K562 (cell line): Measurements from ENCODE around the gene NDRG3. TPM values are rescaled to one million over a fixed set of nuclear protein-coding genes. Genes with fewer than 3 reads are reported as not detected.

Experiments
- ATAC-seq: fragments of 200-7000 bp; cut with Tn5 transposase; 3 replicates; pipeline ENCODE4 v1.9.1; 2020; ENCODE audit warnings: moderate library complexity
- BruUV-seq: library from RNA; stranded (reverse); fragments of 400-500 nt; replicated peaks from 2 replicates; lab custom pipeline; 2021; lab: Mats Ljungman, UMichigan
- CTCF ChIA-PET: fragments of 300-600 bp; formaldehyde crosslinking; extraction: SDS; loops from one replicate; lab custom pipeline; 2021; ENCODE audit warnings: low intra/inter-chr PET ratio; lab: Yijun Ruan, JAX
- POLR2A ChIA-PET: fragments of 300-600, 350-650 bp; sonication (Branson Sonifier 250); formaldehyde crosslinking; extraction: SDS; loops from one replicate; lab custom pipeline; 2021; ENCODE audit warnings: antibody characterized with exemption, inconsistent platforms; lab: Yijun Ruan, JAX
- DNase-seq, 4 experiments: peaks; one replicate each; pipeline versions ENCODE4 v3.0.0 to v3.0.0-alpha.2; 2011 to 2018; ENCODE audit warnings: low spot score in 3 of 4, mixed read lengths in 3 of 4; ENCODE audit errors: extremely low read depth in 1 of 4
- FAIRE-seq: peaks from 2 replicates; lab custom pipeline; 2011; peaks lifted over from hg19 to GRCh38; lab: Jason Lieb, UNC
- H2AFZ ChIP-seq: 2 replicates; pipeline ENCODE4 v1.6.0; 2011; ENCODE audit warnings: low read depth, low read length, control low read depth, inconsistent platforms
- H3K27ac ChIP-seq: fragments of 200-600 bp; 3 replicates; pipeline ENCODE4 v1.8.0; 2011; ENCODE audit warnings: low read depth, mild to moderate bottlenecking, control low read depth, inconsistent platforms, low read length, moderate library complexity, mixed read lengths; ENCODE audit errors: extremely low read depth
- H3K27me3 ChIP-seq, 2 experiments: fragments of 300-600 bp in 1 of 2; 2 replicates in 1 of 2; 3 replicates in 1 of 2; pipeline versions ENCODE4 v1.6.0 to v1.8.0; 2011; ENCODE audit warnings: inconsistent platforms in 2 of 2, low read length in 2 of 2, mild to moderate bottlenecking in 1 of 2, mixed read lengths in 1 of 2, moderate library complexity in 1 of 2; ENCODE audit not compliant: control insufficient read depth in 2 of 2, insufficient read depth in 2 of 2
- H3K36me3 ChIP-seq: fragments of 300-600 bp; 3 replicates; pipeline ENCODE4 v1.8.0; 2011; ENCODE audit warnings: mild to moderate bottlenecking, low read length, inconsistent platforms; ENCODE audit not compliant: control insufficient read depth, insufficient read depth
- H3K4me1 ChIP-seq, 2 experiments: fragments of 200-600 bp in 1 of 2; replicated peaks in 1 of 2; 2 replicates in 1 of 2; 3 replicates in 1 of 2; pipeline versions ENCODE4 v1.5.1 to v1.8.0; 2011; ENCODE audit warnings: inconsistent platforms in 2 of 2, low read length in 2 of 2, mild to moderate bottlenecking in 1 of 2, mixed read lengths in 1 of 2, moderate library complexity in 1 of 2; ENCODE audit not compliant: control insufficient read depth in 2 of 2, insufficient read depth in 2 of 2
- H3K4me2 ChIP-seq: 2 replicates; pipeline ENCODE4 v1.6.1; 2011; ENCODE audit warnings: low read length, control low read depth, inconsistent platforms, mixed read lengths; ENCODE audit not compliant: insufficient read depth
- H3K4me3 ChIP-seq: fragments of 200-600 bp; sonication (generic), shearing (Covaris generic); 2 replicates; pipeline ENCODE4 v1.5.1; 2016; ENCODE audit warnings: control low read depth, inconsistent platforms
- H3K79me2 ChIP-seq: fragments of 200-600 bp; 3 replicates; pipeline ENCODE4 v1.8.0; 2011; ENCODE audit warnings: low read length, inconsistent platforms; ENCODE audit not compliant: control insufficient read depth, insufficient read depth
- H3K9ac ChIP-seq, 2 experiments: 2 replicates each; pipeline versions ENCODE4 v1.6.0 to v1.6.1; 2011; ENCODE audit warnings: low read depth in 2 of 2, low read length in 2 of 2, control low read depth in 1 of 2, inconsistent platforms in 1 of 2, mild to moderate bottlenecking in 1 of 2, mixed read lengths in 1 of 2; ENCODE audit not compliant: insufficient read depth in 1 of 2
- H3K9me1 ChIP-seq: one replicate; pipeline ENCODE4 v1.6.0; 2011; ENCODE audit warnings: inconsistent platforms, mild to moderate bottlenecking, low read length, moderate library complexity; ENCODE audit not compliant: control insufficient read depth, insufficient read depth
- H3K9me3 ChIP-seq: replicated peaks from 2 replicates; pipeline ENCODE4 v1.5.1; 2011; ENCODE audit warnings: low read depth, low read length, inconsistent platforms; ENCODE audit not compliant: control insufficient read depth, insufficient read depth
- H4K20me1 ChIP-seq: replicated peaks from 2 replicates; pipeline ENCODE4 v1.6.1; 2011; ENCODE audit warnings: low read length, inconsistent platforms, mixed read lengths; ENCODE audit not compliant: control insufficient read depth, insufficient read depth
- BDP1 ChIP-seq: IDR thresholded peaks from 3 replicates; pipeline ENCODE4 v1.6.1; 2011; ENCODE audit not compliant: insufficient read length, insufficient read depth
- EGR1 ChIP-seq: fragments of 450-650 bp; conservative IDR thresholded peaks from 2 replicates; pipeline ENCODE4 v1.6.1; 2017; ENCODE audit warnings: mild to moderate bottlenecking
- IFI16 ChIP-seq: fragments of 250-450 bp; sonication (Bioruptor Pico); IDR thresholded peaks from 2 replicates; pipeline ENCODE4 v2.1.2; 2022; ENCODE audit warnings: mild to moderate bottlenecking, inconsistent platforms
- ILK ChIP-seq: fragments of 450-650 bp; IDR thresholded peaks from 2 replicates; pipeline ENCODE4 v1.6.1; 2016; ENCODE audit warnings: missing genetic modification characterization, low read depth, mild to moderate bottlenecking, missing compliant biosample characterization, moderate library complexity, borderline replicate concordance
- NFXL1 ChIP-seq: fragments of 450-650 bp; formaldehyde crosslinking; IDR thresholded peaks from 2 replicates; pipeline ENCODE4 v1.4.0; 2021; ENCODE audit warnings: mild to moderate bottlenecking
- RBM25 ChIP-seq: fragments of 200-400 bp; formaldehyde crosslinking; IDR thresholded peaks from 2 replicates; pipeline ENCODE4 v1.6.1; 2018; ENCODE audit warnings: low read length, low read depth, moderate library complexity; ENCODE audit not compliant: severe bottlenecking
- RBM34 ChIP-seq: fragments of 200-400 bp; formaldehyde crosslinking; IDR thresholded peaks from 2 replicates; pipeline ENCODE4 v1.6.1; 2018; ENCODE audit warnings: low read length, borderline replicate concordance; ENCODE audit not compliant: insufficient read depth
- RFX5 ChIP-seq: IDR thresholded peaks from 2 replicates; pipeline ENCODE4 v1.6.1; 2011; ENCODE audit warnings: low read depth, mild to moderate bottlenecking, improper control_type of control experiment, low read length
- SMAD3 ChIP-seq: fragments of 450-650 bp; formaldehyde crosslinking; conservative IDR thresholded peaks from 2 replicates; pipeline ENCODE4 v1.4.0; 2020; ENCODE audit warnings: mild to moderate bottlenecking
- TARDBP ChIP-seq: fragments of 450-650 bp; IDR thresholded peaks from 2 replicates; pipeline ENCODE4 v1.6.1; 2016
- WGBS: fragments of 100-300 bp; shearing (Covaris generic); methylation state at CpG from one replicate; pipeline ENCODE4 v1.1.6; 2016; ENCODE audit warnings: low coverage, mixed read lengths; ENCODE audit not compliant: insufficient coverage; ENCODE audit errors: missing lambda C conversion rate; 5-methylcytosine and 5-hydroxymethylcytosine counted together
- in situ Hi-C: fragments of 300-500 bp; cut with MboI; formaldehyde crosslinking; loops from 4 replicates; pipeline ENCODE4 v1.15.0; 2018; ENCODE audit warnings: inconsistent platforms, mixed read lengths
- intact Hi-C: fragments of 100-400 bp; cut with micrococcal nuclease; formaldehyde crosslinking; loops from 2 replicates; pipeline ENCODE4 v1.14.2; 2022
- polyA plus RNA-seq, 8 experiments: library from polyadenylated mRNA; depleted of rRNA in 4 of 8; stranded (reverse) in 5 of 8; unstranded in 3 of 8; fragments of >200 nt; fragmentation: Nextera tagmentation in 2 of 8; fragmentation: Illumina TruSeq in 1 of 8; extraction: Ambion mirVana in 2 of 8; extraction: Trizol in 1 of 8; gene quantifications; 2 replicates each; pipeline versions ENCODE4 v1.2.1 to v1.2.3, GENCODE V29; 2011 to 2014; ENCODE audit warnings: inconsistent platforms in 1 of 8, missing spikeins in 1 of 8
- total RNA-seq, 7 experiments: library from RNA; depleted of rRNA in 6 of 7; stranded (reverse); fragments of >200 nt in 6 of 7; fragmentation: Illumina TruSeq in 2 of 7; extraction: Trizol in 2 of 7; gene quantifications; 2 replicates each; pipeline versions ENCODE4 v1.2.1 to v1.2.3, GENCODE V29; 2011 to 2021; ENCODE audit warnings: low replicate concordance in 1 of 7
- TF ChIP-seq, protein P1 (sequence below): sonication (generic); formaldehyde crosslinking; IDR thresholded peaks from 2 replicates; pipeline ENCODE4 v1.8.1; 2022; ENCODE audit warnings: missing genetic modification reagents

NDRG3 gene
- total and polyA plus RNA-seq, 9 of the 15 experiments (the other 6 are each of a cell fraction or from before 2014, with no cell fraction given) = 14.6 to 39.4 (median 24.4) TPM

DNA sequence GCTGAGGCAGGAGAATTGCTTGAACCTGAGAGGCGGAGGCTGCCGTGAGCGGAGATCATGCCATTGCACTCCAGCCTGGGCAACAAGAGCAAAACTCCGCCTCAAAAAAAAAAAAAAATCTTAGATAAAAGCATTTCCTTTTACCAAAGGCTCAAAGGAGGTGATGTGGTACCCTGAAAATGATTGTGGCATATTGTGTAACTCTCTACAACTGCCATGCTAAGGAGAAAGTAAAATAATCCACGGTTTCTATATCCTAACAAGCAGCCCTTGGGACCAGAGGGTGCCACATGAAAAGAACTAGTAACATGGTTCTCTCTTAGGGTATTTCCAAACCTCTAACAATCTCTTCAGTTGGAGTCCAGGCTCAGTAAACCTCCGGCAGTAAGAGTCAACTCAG lies 61.1 kb downstream of the NDRG3 start:
- H3K36me3 ChIP-seq = peaks cover 26% of the 10 kb centered on the region
- H3K79me2 ChIP-seq = no peaks in the 10 kb centered on the region
- in situ Hi-C loops = no loop called here
- no peak overlapping the region for H3K4me2 ChIP-seq
- no peak overlapping the region for H3K4me3 ChIP-seq
- no peak for TF ChIP-seq BDP1
- no peak for TF ChIP-seq NFXL1 (CRISPR knock-in tag)
- no peak for TF ChIP-seq RBM34
- TF ChIP-seq RFX5 = no peak
- TF ChIP-seq IFI16 (CRISPR knock-in tag) = no peak
- TF ChIP-seq EGR1 = no peak
- no peak for TF ChIP-seq RBM25
- no peak for TF ChIP-seq SMAD3 (CRISPR knock-in tag)
- no peak for TF ChIP-seq TARDBP
- TF ChIP-seq, protein P1, sequence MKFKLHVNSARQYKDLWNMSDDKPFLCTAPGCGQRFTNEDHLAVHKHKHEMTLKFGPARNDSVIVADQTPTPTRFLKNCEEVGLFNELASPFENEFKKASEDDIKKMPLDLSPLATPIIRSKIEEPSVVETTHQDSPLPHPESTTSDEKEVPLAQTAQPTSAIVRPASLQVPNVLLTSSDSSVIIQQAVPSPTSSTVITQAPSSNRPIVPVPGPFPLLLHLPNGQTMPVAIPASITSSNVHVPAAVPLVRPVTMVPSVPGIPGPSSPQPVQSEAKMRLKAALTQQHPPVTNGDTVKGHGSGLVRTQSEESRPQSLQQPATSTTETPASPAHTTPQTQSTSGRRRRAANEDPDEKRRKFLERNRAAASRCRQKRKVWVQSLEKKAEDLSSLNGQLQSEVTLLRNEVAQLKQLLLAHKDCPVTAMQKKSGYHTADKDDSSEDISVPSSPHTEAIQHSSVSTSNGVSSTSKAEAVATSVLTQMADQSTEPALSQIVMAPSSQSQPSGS (CRISPR knock-in tag) = no peak
- no peak for TF ChIP-seq ILK (tag)
- H2AFZ ChIP-seq = no peak overlapping the region
- no peak for DNase-seq
- no peaks in the 10 kb centered on the region; a peak in 1 of 5 replicates for H3K4me1 ChIP-seq
- no peaks in the 10 kb centered on the region for H3K27me3 ChIP-seq
- no peak for ATAC-seq
- BruUV-seq = no TSS peak
- H3K27ac ChIP-seq = no peak overlapping the region
- no peak for FAIRE-seq
- H4K20me1 ChIP-seq = no peaks in the 10 kb centered on the region
- WGBS = 86% methylated on average over 5 of the region's 6 CpGs
- intact Hi-C loops = no loop called here
- H3K9ac ChIP-seq = no peak overlapping the region
- no peaks in the 10 kb centered on the region for H3K9me1 ChIP-seq
- POLR2A ChIA-PET = interaction anchor here (1.2 to 1.3 kb wide), 2 partner anchors 14 to 16 kb away, joined by 4 to 6 read pairs; no protein-coding TSS in a partner anchor
- CTCF ChIA-PET = no interaction called here
- H3K9me3 ChIP-seq = no peaks in the 10 kb centered on the region
